ENCODE measurements around the gene NGFR. TPM values are rescaled to one million over a fixed set of nuclear protein-coding genes. Genes with fewer than 3 reads are reported as not detected.

NGFR gene
- total RNA-seq, 4 donors from 2014 or later = 10.6 to 21.3 (median 16.1) TPM

DNA sequence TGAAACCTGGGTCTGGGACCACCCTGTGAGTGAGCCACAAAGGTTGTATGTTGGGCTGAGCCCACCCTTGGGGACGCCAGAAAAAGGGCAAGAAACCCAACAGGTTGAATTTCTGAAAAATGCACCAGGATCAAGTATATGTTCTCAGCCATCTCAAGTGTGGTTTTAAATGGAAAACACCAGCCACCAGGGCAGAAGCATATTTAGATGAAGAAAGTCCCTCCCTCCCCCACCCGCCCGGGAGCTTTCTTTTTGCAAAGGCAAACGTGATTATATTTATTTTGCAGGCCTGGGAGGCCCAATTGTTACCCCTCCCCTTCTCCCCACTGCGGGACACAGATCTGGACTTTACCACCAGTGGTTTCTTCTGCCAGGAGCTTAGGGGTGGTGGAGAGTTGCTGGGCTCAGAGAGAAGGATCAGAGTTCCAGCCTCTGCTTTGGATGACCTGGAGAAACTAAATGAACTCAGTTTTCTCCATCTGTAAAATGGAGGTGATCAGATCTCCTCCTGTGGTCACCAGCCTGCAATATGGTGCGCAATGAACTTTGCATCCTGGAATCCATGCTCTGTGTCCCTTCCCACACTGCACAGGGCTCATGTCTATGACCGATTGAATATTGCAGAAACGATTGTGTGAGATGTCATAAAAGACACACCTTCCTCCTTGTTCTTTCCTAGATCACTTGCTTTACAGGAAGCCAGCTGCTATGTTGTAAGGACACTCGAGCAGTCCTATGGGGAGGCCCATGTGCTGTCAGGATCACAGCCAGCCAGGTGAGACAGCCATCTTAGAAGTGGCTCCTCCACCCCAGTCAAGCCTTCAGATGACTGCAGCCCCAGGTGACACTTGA lies 21.0 kb upstream of the NGFR start:
- Histone ChIP-seq H3K27me3 (peaks cover 94% of the 10 kb centered on the region), H3K27ac (no peak overlapping the region), H3K4me1 (peaks cover 0 to 25% (median 12%) of the 10 kb centered on the region in 3 donors), H3K9me3 (no peaks in the 10 kb centered on the region), H3K4me3 (no peak overlapping the region), H3K36me3 (no peaks in the 10 kb centered on the region)
- TF ChIP-seq POLR2AphosphoS5 (IDR thresholded peaks at IDR 0.05) (no peak), EP300 (IDR thresholded peaks at IDR 0.05) (no peak), POLR2A (IDR thresholded peaks at IDR 0.05) (no peak)
- TF ChIP-seq, protein P1, sequence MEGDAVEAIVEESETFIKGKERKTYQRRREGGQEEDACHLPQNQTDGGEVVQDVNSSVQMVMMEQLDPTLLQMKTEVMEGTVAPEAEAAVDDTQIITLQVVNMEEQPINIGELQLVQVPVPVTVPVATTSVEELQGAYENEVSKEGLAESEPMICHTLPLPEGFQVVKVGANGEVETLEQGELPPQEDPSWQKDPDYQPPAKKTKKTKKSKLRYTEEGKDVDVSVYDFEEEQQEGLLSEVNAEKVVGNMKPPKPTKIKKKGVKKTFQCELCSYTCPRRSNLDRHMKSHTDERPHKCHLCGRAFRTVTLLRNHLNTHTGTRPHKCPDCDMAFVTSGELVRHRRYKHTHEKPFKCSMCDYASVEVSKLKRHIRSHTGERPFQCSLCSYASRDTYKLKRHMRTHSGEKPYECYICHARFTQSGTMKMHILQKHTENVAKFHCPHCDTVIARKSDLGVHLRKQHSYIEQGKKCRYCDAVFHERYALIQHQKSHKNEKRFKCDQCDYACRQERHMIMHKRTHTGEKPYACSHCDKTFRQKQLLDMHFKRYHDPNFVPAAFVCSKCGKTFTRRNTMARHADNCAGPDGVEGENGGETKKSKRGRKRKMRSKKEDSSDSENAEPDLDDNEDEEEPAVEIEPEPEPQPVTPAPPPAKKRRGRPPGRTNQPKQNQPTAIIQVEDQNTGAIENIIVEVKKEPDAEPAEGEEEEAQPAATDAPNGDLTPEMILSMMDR (IDR thresholded peaks at IDR 0.05) = no peak
- ATAC-seq = no peak
- WGBS, 2 donors (ENCODE audit: low coverage in 1 of 2) = 64 to 76% methylated on average over 5 of the region's 9 CpGs

DNA sequence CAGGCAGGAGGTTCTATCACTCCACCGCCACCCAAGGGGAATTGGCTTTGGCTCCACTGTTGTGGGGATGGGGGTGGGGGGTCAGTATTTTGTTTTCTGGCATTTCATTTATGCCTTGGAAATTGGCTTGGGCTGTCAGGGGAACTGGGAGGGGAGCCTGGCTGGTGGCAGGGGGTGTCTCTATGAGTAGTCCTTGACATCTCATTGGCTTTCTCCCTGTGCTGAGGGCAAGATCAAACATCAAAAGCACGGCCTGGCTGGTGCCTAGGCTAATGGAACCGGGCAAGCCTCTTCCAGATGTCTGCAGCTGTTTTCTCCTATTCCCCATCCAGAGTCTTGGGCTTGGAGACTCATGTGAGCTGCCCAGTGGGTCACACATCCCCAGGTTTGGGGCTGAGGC lies 17.4 kb upstream of the NGFR start:
- WGBS, 2 donors (ENCODE audit: low coverage in 1 of 2) = 23% methylated on average over 2 of the region's 3 CpGs; no CpG with 5 or more reads in 1 of the 2 donors
- Histone ChIP-seq H3K27me3 (peaks cover 90% of the 10 kb centered on the region), H3K4me3 (no peak overlapping the region), H3K4me1 (no peaks in the 10 kb centered on the region), H3K9me3 (no peaks in the 10 kb centered on the region), H3K27ac (no peak overlapping the region), H3K36me3 (no peaks in the 10 kb centered on the region)
- no peak for TF ChIP-seq POLR2A (IDR thresholded peaks at IDR 0.05)
- no peak for TF ChIP-seq EP300 (IDR thresholded peaks at IDR 0.05)
- TF ChIP-seq, protein P1 (IDR thresholded peaks at IDR 0.05) = no peak
- TF ChIP-seq POLR2AphosphoS5 (IDR thresholded peaks at IDR 0.05) = no peak
- no peak for ATAC-seq

DNA sequence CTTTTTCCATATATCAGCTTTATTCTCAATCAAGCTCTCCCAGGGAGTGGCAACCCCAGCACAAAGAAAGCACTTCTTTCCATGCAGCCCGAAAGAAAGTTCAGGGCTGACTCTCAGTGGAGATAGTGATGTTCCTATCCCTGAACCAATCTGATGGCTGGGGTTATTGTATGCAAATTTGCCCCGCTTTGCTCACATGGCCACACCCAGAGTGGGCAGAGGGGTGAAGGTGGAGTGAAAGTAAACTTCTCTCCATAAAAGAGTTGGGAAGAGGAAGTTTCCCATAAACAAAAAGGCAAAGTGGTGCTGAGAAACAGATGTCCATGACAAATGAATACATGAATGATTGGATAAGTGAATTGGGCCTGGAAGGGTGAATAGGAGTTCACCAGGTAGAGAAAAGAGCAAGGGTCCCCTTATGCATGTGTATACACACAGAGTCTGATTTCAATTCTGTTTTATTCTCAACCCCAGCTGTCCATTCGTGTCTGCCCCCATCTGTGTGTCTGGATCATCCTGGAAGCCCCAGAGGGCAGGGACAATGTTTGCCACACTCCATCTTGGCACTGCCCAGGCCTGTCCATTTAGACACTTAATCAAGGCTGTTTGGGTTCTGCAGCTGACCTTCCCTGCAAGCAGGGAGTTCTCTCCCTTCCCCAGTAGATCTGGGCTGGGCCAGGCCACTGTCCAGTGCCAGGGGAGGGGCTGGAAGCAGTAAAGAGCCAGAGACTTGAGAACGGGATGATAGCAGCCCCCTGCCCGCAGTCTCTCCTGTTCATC lies 14.1 kb upstream of the NGFR start:
- WGBS, 2 donors (ENCODE audit: low coverage in 1 of 2) = 37 to 77% methylated on average over 3 to 4 of the region's 5 CpGs
- peaks cover 94% of the 10 kb centered on the region for H3K27me3 ChIP-seq
- H3K9me3 ChIP-seq = no peaks in the 10 kb centered on the region
- no peak for TF ChIP-seq EP300 (IDR thresholded peaks at IDR 0.05)
- TF ChIP-seq, protein P1 (IDR thresholded peaks at IDR 0.05) = no peak
- TF ChIP-seq POLR2A (IDR thresholded peaks at IDR 0.05) = no peak
- no peak for TF ChIP-seq POLR2AphosphoS5 (IDR thresholded peaks at IDR 0.05)
- H3K27ac ChIP-seq = no peak overlapping the region
- no peak for ATAC-seq
- H3K4me1 ChIP-seq = peaks cover 0 to 3% (median 0%) of the 10 kb centered on the region in 3 donors
- no peaks in the 10 kb centered on the region for H3K36me3 ChIP-seq
- H3K4me3 ChIP-seq = no peak overlapping the region

DNA sequence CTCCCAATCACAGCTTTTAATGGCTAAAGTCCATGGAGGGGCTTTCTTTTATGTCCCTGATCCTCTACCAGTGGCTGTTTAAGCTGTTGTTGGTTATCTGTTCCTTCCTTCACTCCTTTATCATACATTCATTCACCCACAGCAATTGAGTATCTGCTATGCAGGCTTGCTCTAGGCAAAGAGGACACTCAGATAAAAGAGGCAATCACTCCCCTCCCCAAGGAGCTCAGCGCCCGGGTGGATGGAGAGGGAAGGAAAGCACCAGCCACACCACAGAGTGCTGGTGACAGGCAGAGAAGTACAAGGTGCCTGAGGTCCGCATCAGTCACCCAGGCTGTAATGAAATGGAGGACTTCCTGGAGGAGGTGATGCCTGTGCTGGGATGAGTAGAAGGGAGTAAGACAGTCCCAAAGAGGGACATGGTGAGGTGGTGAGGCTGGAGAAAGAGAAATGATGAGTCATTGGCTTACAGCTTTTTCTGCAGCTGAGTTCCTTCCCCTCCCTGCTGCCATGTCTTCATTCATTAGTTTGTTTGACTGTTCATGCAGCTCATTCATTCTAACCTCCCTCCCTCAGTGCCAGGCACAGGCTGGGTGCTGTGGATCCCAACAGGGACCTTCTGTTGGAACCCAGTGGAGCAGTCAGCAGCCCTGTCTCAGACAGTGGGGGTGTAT lies 12.8 kb upstream of the NGFR start:
- no peak overlapping the region for H3K4me3 ChIP-seq
- ATAC-seq = no peak
- 36 to 73% methylated on average over 1 to 2 of the region's 3 CpGs for WGBS, 2 donors (ENCODE audit: low coverage in 1 of 2)
- peaks cover 0 to 5% (median 0%) of the 10 kb centered on the region in 3 donors for H3K4me1 ChIP-seq
- H3K27me3 ChIP-seq = peaks cover 94% of the 10 kb centered on the region
- H3K36me3 ChIP-seq = no peaks in the 10 kb centered on the region
- H3K27ac ChIP-seq = no peak overlapping the region
- no peaks in the 10 kb centered on the region for H3K9me3 ChIP-seq
- no peak for TF ChIP-seq EP300 (IDR thresholded peaks at IDR 0.05)
- TF ChIP-seq, protein P1 (IDR thresholded peaks at IDR 0.05) = no peak
- no peak for TF ChIP-seq POLR2AphosphoS5 (IDR thresholded peaks at IDR 0.05)
- TF ChIP-seq POLR2A (IDR thresholded peaks at IDR 0.05) = no peak

All from gastroesophageal sphincter (tissue), 4 donors.